GM12891 (cell line): ENCODE data around the gene HDDC3.
"Not testable (repeated sequence)": the region's sequence is repeated elsewhere in the genome, so short reads cannot be mapped to it uniquely, and the experiment has no call there.

Source experiments
- DNase-seq: peaks from one replicate; pipeline ENCODE4 v3.0.0; 2011; ENCODE audit warnings: low spot score; ENCODE audit not compliant: insufficient read length
- FAIRE-seq: peaks from 2 replicates; lab custom pipeline; 2011; peaks lifted over from hg19 to GRCh38; lab: Jason Lieb, UNC
- PAX5 ChIP-seq: IDR thresholded peaks from 2 replicates; pipeline ENCODE4 v1.6.1; 2011; ENCODE audit warnings: low read length, moderate library complexity, mild to moderate bottlenecking; ENCODE audit not compliant: insufficient read depth, severe bottlenecking
- POLR2A ChIP-seq: IDR thresholded peaks from 2 replicates; pipeline ENCODE4 v1.6.1; 2011; ENCODE audit warnings: low read depth, low read length, control low read depth
- POLR2AphosphoS5 ChIP-seq: IDR thresholded peaks from 2 replicates; pipeline ENCODE4 v1.6.1; 2011; ENCODE audit warnings: low read depth, low read length, control low read depth
- POU2F2 ChIP-seq: IDR thresholded peaks from 2 replicates; pipeline ENCODE4 v1.6.1; 2011; ENCODE audit warnings: low read depth, mild to moderate bottlenecking, control low read depth, low read length, moderate library complexity
- SPI1 ChIP-seq: IDR thresholded peaks from 2 replicates; pipeline ENCODE4 v1.6.1; 2011; ENCODE audit warnings: low read depth, low read length, control low read depth
- TAF1 ChIP-seq: IDR thresholded peaks from 2 replicates; pipeline ENCODE4 v1.6.1; 2011; ENCODE audit warnings: low read depth, low read length, control low read depth

The HDDC3 gene

GRCh38 chr15:90910441-90911301, 21.7 kb downstream of the HDDC3 start:
- no peak for TF ChIP-seq POLR2AphosphoS5
- TF ChIP-seq TAF1, result no peak
- no peak for TF ChIP-seq SPI1
- no peak for TF ChIP-seq POLR2A
- DNase-seq (no peak), FAIRE-seq (no peak)

GRCh38 chr15:90909976-90910375, 22.4 kb downstream of the HDDC3 start:
- FAIRE-seq, result no peak
- DNase-seq, result no peak
- TF ChIP-seq POLR2A, result no peak
- no peak for TF ChIP-seq SPI1
- TF ChIP-seq POU2F2, result no peak
- TF ChIP-seq PAX5, result no peak
- no peak for TF ChIP-seq TAF1
- TF ChIP-seq POLR2AphosphoS5, result no peak

- DNase-seq, FAIRE-seq: not testable (repeated sequence)
Measured at GRCh38 chr15:90909449-90909848, 22.9 kb downstream of the HDDC3 start.

- FAIRE-seq (no peak), DNase-seq (no peak)
- TF ChIP-seq TAF1 (no peak), POU2F2 (no peak), PAX5 (no peak), POLR2AphosphoS5 (no peak)
Measured at GRCh38 chr15:90907838-90908507, 24.4 kb downstream of the HDDC3 start.

- no peak for DNase-seq
- TF ChIP-seq SPI1, result no peak
- TF ChIP-seq TAF1, result no peak
- no peak for TF ChIP-seq POU2F2
- no peak for TF ChIP-seq PAX5
- TF ChIP-seq POLR2A, result no peak
- no peak for TF ChIP-seq POLR2AphosphoS5
- no peak for FAIRE-seq
Measured at GRCh38 chr15:90907051-90907660, 25.2 kb downstream of the HDDC3 start.

GRCh38 chr15:90906181-90906849, 26.0 kb downstream of the HDDC3 start:
- FAIRE-seq (no peak), DNase-seq (no peak)
- TF ChIP-seq POLR2A (no peak), POLR2AphosphoS5 (no peak), POU2F2 (no peak), PAX5 (no peak), TAF1 (no peak), SPI1 (no peak)

DNA sequence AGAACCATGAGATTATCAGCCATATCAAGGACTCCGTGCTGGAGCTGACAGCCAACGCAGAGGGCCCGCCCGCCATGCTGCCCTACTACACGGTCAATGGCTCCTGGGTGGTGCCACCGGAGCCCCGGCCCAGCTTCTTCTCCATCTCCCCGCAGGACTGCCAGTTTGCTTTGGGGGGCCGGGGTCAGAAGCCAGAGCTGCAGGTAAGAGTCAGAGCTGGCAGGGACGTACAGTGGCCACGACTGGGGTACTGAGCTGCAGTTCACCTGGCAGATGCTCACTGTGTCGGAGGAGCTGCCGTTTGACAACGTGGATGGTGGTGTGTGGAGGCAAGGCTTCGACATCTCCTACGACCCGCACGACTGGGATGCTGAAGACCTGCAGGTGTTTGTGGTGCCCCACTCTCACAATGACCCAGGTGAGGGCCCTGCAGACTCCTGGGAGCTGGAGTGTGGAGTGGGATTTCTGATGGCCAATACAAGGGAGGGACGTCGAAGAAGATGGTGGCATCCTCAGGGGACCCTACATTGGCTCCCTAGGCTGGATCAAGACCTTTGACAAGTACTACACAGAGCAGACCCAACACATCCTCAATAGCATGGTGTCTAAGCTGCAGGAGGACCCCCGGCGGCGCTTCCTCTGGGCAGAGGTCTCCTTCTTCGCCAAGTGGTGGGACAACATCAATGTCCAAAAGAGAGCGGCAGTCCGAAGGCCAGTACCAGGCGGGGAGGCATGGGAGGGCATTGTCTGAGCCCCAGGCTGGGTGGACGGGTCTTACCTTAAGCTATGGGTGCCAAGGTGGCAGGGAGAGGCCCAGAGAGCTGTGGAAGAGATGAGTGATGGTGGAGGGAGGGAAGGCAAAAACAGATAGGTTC, 26.8 kb downstream of the HDDC3 start:
- no peak for TF ChIP-seq POU2F2
- no peak for TF ChIP-seq POLR2A
- DNase-seq (no peak), FAIRE-seq (no peak)

DNA sequence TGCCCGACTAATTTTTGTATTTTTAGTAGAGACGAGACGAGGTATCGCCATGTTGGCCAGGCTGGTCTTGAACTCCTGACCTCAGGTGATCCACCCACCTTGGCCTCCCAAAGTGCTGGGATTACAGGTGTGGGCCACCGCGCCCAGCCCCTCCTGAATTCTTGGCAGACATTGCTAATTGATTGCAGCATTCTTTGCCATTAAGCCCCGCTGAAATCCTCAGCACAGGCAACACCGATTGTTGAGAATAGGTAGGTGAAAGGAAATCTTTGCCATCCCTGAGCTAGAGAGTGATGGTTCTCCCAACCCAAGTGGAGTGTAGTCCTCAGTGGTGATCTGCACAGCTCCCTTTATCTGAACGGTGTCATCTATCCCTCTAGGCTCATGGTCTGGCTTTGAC, 27.6 kb downstream of the HDDC3 start:
- FAIRE-seq (no peak), DNase-seq (no peak)
- TF ChIP-seq TAF1, result no peak
- TF ChIP-seq POLR2AphosphoS5, result no peak
- no peak for TF ChIP-seq POLR2A
- TF ChIP-seq SPI1, result no peak
- TF ChIP-seq PAX5, result no peak
- no peak for TF ChIP-seq POU2F2
